GM21576 (cell line): ENCODE measurements around the gene SMG5.
"Not testable (repeated sequence)": the region's sequence is repeated elsewhere in the genome, so short reads cannot be mapped to it uniquely, and the experiment has no call there.

Source experiments
- ATAC-seq: cut with Tn5 transposase; IDR thresholded peaks from one replicate; pipeline ENCODE4 v1.9.1; 2021; ENCODE audit warnings: mild to moderate bottlenecking, moderate library complexity; ENCODE audit not compliant: unreplicated experiment

SMG5 gene, protein sequence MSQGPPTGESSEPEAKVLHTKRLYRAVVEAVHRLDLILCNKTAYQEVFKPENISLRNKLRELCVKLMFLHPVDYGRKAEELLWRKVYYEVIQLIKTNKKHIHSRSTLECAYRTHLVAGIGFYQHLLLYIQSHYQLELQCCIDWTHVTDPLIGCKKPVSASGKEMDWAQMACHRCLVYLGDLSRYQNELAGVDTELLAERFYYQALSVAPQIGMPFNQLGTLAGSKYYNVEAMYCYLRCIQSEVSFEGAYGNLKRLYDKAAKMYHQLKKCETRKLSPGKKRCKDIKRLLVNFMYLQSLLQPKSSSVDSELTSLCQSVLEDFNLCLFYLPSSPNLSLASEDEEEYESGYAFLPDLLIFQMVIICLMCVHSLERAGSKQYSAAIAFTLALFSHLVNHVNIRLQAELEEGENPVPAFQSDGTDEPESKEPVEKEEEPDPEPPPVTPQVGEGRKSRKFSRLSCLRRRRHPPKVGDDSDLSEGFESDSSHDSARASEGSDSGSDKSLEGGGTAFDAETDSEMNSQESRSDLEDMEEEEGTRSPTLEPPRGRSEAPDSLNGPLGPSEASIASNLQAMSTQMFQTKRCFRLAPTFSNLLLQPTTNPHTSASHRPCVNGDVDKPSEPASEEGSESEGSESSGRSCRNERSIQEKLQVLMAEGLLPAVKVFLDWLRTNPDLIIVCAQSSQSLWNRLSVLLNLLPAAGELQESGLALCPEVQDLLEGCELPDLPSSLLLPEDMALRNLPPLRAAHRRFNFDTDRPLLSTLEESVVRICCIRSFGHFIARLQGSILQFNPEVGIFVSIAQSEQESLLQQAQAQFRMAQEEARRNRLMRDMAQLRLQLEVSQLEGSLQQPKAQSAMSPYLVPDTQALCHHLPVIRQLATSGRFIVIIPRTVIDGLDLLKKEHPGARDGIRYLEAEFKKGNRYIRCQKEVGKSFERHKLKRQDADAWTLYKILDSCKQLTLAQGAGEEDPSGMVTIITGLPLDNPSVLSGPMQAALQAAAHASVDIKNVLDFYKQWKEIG

DNA sequence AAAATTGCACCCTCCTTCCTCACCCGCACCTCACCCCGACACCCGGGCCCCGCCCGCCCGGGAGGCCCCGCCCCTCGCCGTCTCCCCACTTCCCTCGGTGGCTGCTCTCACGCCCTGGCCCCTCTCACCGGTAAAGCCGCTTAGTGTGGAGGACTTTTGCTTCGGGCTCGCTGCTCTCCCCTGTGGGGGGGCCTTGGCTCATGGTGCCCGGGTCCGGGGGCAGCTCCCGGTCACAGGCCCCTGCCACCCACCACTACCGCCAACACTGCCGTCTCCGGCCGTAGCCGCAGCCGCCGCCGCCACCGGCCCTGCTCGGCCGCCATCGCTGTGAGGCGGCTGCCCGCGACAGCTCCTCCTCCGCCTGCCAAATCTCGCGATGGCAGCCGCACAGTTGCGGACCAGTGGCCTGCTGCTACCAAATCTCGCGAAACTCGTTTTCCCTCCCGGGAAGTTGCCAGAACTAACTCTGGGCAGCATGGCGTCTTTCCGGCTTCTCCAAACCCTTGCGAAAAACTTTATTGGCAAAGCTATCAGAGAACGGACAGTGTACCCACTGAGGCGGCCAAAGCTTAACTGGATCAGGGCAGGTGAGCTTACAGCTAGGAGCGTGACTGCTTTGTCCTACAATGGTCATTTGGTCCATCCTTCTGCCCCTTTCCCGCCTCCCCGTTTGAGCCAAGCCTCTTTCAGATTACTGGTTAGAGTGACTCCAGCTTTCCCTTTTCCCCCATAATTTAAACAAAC is at the start of gene SMG5:
TSS of gene SMG5 (minus strand) at position 347 of the 744 bp plus-strand sequence. CDS start at position 202, 145 bp downstream.
- peak; percentile 75 for ATAC-seq

DNA sequence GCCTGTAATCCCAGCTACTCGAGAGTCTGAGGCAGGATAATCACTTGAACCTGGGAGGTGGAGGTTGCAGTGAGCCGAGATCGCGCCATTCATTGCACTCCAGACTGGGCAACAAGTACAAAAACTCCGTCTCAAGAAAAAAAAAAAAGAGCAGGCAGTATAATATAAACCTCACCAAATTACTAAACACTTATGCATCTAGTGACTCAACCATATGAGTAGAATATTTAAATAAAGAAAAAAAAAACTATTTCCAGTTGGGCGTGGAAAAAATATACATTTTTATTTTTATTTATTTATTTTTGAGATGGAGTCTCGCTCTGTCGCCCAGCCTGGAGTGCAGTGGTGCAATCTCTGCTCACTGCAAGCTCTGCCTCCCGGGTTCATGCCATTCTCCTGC is 40.6 kb upstream of the SMG5 start:
- not testable (repeated sequence) for ATAC-seq

DNA sequence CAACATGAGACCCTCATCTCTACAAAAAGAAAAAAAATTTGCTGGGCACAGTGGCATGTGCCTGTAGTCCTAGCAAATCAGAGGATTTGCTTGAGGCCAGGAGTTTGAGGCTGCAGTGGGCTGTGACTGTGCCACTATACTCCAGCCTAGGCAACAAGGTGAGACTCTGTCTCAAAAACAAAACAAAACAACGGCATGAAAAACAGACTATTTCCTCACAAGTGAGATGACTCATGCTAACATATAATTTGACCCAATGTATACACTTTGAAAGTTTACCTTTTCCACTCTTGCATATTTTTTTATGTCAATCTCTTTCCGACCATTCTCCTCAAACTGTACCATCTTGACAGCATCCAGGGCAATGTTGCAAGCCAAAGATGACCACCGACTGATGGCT is 37.9 kb upstream of the SMG5 start:
- ATAC-seq, result no peak

DNA sequence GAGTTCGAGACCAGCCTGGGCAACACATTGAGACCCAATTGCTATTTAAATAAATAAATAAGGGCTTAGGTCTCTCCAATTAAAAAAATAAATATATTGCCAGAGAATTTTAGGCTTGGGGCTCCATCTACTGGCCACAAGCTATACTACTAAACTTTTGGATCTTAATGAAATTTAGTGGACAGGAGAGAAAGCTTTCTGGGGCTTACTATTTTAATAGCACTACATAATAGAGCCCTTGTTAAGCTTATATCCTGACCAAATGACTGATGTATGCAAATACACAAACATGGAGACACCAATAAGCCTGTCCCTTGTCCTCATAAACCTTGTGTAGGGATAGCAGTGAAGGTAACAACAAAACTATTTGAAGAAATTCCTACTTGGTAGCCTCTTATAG is 37.0 kb upstream of the SMG5 start:
- no peak for ATAC-seq

DNA sequence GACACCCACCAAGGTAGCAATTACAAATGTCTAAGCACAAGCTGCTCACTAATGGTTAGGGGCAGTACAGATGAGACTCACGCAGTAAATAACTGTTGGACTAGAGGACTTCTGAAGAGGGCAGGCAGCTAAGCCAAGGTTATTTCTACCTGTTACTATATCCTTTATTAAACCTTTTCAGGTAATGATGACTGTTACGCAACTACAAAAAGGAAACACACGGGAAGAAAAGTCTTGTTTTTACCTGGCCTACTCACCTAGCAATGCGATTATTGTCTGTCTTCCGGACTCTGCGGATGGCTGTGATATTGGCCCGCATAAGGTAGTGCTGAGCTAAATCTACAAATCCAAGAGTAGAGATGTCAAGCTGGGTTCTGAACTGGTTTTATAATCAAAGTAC is 34.3 kb upstream of the SMG5 start:
- no peak for ATAC-seq

DNA sequence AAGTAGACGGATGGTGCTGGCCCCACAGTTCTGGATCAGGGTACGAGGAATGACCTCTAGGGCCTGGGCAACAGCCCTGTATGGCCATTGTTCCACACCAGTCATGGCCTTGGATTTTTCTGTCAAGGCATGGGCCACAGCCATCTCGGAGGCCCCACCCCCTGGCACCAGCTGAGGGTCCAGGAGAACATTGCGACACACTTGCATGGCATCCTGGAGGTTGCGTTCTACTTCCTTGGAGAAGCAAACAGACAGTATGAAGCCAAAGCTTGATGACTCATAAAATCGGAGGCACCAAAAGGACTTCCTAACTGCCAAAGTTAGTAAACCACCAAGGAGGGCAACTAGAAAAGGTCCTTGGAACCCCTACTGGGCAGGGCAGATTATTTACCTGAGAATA is 28.3 kb upstream of the SMG5 start:
- ATAC-seq, result no peak

DNA sequence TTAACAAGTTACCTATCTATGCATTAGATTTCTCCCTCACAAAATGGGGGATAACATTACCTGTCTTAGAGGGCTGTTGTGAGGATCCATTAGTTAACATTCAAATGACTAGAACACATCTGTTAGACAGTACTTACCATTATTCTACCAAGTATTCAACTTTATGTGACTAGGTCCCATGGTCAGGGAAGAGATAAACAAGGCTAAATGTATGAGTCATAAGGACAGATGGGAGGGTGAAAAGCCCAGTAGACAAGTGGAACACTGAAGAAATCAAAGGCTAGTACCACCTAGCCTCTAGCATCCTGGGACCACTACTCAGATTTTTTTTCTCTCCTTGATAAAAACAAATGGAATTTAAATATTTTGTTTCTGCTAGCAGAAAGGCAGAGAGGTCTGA is 25.5 kb upstream of the SMG5 start:
- no peak for ATAC-seq

DNA sequence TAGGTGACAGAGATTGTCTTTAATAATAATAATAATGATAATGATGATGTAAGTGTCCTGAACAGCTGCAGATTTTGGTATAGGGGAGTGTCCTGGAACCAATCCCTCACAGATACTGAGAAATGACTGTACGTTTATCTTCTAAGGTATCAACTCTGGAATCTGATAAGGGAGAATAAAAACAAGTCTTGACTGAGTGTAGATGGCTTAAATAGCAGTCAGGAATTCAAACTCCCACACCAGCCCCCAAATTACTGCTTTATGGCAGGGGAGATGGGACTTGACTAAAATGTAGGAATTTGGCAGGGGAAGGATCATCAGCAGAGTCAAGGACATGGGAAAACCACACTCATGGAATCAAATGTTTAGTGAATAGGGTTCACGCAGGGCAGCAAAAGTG is 22.6 kb upstream of the SMG5 start:
- ATAC-seq, result no peak

DNA sequence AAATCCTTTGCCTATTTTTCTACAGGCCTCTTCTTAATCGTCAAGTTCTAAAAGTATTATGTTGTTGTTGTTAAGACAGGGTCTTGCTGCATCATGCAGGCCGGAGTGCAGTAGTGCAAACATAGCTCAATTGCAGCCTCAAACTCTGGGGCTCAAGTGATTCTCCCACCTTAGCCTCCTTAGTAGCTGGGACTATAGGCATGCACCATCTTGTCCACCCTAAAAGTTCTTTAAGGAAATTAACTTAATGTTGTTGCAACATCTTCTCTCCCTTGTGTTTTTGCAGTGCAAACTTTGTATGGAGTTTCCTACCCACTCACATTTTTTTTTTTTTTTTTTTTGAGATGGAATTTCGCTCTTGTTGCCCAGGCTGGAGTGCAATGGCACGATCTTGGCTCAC is 20.6 kb upstream of the SMG5 start:
- ATAC-seq, result no peak

DNA sequence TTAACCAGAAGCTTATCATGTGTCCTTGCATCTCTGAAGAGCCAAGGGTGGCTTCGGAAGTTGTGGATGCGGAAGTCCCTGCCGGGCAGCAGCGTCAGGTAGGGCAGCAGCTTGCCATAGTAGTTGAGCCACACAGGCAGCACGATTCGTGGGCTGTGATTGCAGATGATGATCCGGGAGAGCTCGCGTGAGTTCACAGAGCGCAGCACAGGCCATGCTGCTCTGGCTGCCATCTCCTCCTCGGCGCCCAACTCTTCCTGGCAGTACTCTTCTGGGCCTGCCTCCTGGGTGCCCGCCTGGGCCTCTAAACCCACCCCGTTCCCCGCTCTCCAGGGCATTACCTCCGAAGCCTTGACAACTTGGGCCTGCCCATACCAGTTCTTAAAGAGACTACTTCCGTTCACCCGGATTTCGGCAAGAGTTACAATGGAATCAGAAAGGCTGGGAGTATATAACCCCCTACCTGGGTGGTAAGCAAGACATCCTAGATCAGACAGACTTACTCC is 16.3 kb upstream of the SMG5 start, which contains the start of gene VHLL:
TSS of gene VHLL (minus strand) at position 456 of the 506 bp plus-strand sequence. CDS start at position 338, 118 bp downstream.
- ATAC-seq, result no peak

DNA sequence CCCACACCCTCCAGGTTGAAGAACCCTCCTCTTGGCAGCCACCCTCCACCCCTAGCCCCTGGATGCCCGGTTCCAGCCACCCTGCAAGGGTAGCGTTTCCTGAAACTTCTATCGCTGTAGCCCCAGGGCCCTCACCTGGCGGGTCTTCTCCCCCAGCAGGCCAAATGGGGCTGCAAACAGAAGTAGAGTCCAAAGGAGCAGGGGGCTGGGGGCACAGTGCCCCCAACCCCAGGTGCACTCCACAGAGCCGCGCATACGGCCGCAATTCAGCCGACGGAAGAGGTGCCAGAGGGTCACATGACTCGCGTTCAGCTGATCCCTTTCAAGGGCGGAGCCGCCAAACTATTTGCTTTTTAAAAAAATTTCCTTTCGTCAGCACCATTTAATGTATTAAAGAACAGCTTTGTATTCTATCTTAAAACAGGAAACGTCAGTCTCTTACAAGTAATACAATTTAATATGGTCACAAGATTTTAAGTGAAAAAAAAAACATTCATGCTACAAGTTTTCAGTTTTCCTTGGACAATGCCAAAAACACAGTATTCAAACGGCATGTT is 12.8 kb upstream of the SMG5 start, which contains the start of gene GLMP:
TSS of gene GLMP (minus strand) at position 289 of the 557 bp plus-strand sequence. CDS start at position 255, 34 bp downstream.
- ATAC-seq, result no peak

DNA sequence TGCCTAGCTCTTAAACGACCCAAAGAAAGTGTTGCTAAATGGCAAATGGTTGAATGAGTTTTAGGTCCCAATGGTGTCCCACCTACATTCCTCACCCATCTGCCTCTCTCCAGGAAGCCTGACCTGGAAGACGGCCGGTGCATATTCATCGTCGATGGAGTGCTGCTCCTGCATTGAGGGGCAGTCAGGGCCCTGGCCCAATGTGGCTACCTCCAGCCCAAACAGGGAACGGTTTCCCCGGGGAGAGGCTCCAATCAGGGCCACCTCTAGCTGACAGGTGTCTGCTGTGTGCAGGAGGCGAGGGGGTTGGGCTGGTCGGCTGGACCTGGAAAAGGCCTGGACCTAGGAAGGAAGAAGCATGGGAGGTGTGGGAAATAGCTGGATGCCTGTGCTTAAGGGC is 11.3 kb upstream of the SMG5 start:
- ATAC-seq, result no peak

DNA sequence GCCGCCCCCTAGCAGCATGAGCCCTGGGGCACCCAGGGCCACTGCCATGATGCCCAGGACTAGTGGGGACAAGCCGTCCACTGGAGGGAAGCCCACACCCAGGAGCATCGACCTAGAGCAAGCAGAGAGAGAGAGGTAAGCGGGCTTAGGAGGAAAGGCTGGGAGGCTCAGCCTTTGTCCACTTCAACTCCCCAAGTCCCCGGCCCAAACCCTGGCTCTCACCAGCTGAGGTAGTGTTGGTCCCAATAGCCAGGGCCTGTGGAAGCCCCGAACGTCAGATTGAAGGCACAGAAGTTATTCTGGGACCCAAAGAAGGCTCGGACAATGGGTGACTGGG is 10.4 kb upstream of the SMG5 start:
- no peak for ATAC-seq

DNA sequence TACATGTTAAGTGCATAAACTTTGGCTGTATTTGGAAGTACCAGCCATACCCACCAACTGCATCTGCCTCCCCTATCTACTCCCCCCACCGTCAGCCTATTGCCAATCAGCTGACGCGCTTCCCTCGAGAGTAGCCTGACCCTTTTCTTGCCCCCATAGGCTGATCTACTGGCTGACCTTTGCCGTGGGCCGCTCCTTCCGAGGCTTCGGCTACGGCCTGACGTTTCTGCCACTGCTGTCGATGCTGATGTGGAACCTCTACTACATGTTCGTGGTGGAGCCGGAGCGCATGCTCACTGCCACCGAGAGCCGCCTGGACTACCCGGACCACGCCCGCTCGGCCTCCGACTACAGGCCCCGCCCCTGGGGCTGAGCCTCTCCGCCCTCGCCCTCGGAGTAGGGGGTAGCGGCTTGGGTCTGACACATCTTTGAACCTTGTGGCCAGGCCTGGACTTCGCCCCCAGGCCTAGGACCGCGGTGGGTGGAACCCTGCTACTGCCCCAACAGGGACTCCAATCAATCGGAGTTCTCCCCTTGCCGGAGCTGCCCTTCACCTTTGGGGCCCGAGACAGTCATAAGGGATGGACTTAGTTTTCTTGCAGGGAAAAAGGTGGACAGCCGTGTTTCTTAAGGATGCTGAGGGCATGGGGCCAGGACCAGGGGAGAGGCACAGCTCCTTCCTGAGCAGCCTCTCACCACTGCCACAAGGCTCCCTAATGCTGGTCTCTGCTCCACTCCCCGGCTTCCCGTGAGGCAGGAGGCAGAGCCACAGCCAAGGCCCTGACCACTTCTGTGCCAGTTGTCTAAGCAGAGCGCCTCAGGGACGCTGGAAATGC is 8.8 kb upstream of the SMG5 start:
- ATAC-seq, result no peak

DNA sequence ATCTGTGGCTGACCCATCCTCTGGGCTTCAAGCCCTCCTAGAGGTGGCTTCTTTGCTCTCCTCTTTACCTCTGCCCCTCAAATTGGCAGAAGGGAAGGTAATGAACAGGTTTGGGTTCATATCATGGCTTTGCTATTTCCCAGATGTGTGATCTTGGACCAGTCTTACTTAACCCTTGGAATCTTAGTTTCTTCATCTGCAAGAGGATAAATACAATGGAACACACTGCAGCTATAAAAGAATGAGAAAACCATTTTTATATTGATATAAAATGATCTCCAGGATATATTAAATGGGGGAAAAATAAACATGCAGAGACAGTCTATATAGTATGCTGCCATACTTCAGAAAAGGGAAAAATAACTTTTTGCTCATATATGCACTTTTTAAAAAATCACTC is 7.2 kb upstream of the SMG5 start:
- ATAC-seq, result no peak

DNA sequence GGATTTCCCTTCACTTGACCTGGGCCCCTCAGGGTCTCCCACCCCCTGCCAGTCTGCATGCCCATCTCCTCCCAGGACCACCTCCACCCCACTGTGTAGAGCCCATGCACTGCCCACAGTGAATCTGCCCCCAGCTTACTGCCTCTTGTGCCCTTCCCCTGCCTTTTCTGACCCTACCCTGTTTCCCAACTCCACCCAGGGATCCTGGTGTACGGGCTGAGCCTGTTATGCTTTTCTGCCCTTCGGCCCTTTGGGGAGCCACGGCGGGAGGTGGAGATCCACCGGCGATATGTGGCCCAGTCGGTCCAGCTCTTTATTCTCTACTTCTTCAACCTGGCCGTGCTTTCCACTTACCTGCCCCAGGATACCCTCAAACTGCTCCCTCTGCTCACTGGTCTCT is 3.4 kb upstream of the SMG5 start:
- no peak for ATAC-seq

DNA sequence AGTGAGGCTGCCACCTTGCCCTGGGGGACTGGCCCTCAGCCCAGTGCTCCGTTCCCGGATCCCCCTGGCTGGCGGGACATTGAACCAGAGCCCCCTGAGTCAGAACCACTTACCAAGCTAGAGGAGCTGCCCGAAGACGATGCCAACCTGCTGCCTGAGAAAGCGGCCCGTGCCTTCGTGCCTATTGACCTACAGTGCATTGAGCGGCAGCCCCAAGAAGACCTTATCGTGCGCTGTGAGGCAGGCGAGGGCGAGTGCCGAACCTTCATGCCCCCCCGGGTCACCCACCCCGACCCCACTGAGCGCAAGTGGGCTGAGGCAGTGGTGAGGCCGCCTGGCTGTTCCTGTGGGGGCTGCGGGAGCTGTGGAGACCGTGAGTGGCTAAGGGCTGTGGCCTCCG is 2.8 kb upstream of the SMG5 start:
- ATAC-seq, result no peak

DNA sequence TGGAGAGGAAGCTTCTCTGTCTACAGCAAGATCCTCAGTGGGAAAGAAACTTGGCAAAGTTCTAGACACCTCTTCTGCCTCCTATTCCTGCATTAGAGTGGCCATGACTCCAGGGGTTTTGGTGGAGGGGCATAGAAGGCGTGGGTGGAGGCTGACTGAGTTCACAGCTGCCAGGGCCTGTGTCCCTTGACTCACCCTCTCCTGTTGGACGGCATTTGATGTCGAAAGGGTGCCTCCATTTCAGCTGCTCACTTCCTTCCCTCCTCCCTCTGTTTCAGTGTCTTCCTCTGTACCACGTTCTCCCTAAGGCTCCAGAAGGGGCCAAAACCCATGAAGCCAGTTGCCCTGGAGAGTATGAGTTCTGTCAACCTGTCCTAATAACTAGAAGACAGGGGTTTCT is 2.1 kb upstream of the SMG5 start:
- no peak for ATAC-seq

DNA sequence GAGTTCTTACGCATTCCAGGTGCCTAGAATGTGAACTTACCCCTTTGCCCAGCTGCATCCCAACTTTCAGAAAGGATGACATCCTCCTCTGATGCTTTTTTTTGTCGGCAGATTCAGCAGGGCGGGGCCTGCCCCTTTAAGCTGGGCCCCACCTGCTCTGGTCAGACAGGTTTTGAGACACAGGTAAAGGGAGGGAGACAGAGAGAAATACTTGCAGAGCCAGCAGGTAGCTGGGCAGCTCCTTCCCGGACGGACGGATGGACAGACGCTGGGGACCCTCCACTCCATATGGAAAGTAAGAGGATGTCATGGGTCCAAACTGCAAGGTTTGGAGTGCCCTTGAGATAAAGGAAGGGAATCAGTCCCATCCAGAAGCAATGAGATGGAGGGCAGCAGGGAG is 1.5 kb upstream of the SMG5 start, which contains the start of gene TMEM79:
TSS of gene TMEM79 (plus strand) at position 214 of the 400 bp plus-strand sequence. CDS start 902 bp downstream, outside the sequence.
- ATAC-seq, result no peak
